AG10803 (cell line): Measurements from ENCODE around the gene SLITRK6.
"Not testable (repeated sequence)": the region's sequence is repeated elsewhere in the genome, so short reads cannot be mapped to it uniquely, and the experiment has no call there.

Source experiments
- DNase-seq: peaks from one replicate; pipeline ENCODE4 v3.0.0; 2010; ENCODE audit warnings: low read depth
- H3K4me3 ChIP-seq: 2 replicates; pipeline ENCODE4 v1.5.1; 2011; ENCODE audit warnings: mild to moderate bottlenecking, low read length, control low read depth
- TF ChIP-seq, protein P1 (sequence below): conservative IDR thresholded peaks from 2 replicates; pipeline ENCODE4 v1.5.1; 2011; ENCODE audit warnings: mild to moderate bottlenecking, low read length, control low read depth, inconsistent platforms

The SLITRK6 gene

GRCh38 chr13:85797311-85797710 is 1.9 kb downstream of the SLITRK6 start:
- TF ChIP-seq, protein P1, sequence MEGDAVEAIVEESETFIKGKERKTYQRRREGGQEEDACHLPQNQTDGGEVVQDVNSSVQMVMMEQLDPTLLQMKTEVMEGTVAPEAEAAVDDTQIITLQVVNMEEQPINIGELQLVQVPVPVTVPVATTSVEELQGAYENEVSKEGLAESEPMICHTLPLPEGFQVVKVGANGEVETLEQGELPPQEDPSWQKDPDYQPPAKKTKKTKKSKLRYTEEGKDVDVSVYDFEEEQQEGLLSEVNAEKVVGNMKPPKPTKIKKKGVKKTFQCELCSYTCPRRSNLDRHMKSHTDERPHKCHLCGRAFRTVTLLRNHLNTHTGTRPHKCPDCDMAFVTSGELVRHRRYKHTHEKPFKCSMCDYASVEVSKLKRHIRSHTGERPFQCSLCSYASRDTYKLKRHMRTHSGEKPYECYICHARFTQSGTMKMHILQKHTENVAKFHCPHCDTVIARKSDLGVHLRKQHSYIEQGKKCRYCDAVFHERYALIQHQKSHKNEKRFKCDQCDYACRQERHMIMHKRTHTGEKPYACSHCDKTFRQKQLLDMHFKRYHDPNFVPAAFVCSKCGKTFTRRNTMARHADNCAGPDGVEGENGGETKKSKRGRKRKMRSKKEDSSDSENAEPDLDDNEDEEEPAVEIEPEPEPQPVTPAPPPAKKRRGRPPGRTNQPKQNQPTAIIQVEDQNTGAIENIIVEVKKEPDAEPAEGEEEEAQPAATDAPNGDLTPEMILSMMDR: no peak
- no peak for DNase-seq
- no peak overlapping the region for H3K4me3 ChIP-seq

DNA sequence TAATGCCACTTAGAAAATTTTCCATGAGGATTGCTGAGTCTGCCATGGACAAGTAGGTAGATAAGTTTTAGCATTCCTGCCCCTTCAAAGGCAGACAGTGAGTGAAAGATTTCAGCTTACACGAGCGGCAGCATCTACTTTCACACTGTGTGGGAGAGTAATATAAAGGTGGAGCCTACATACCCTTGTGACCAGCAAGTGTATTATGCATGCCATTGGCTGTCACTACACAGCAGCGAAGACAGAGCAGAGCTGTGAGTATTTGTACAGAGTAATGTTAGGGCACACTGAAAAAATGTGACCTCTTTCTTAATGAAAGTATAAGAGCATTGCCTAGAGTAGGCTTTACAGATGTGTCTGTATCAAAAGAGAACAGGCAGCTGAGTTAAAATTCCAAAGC is 14.0 kb downstream of the SLITRK6 start:
- H3K4me3 ChIP-seq: no peak overlapping the region
- TF ChIP-seq, protein P1: no peak
- DNase-seq: no peak

GRCh38 chr13:85772367-85772766 is 26.9 kb downstream of the SLITRK6 start:
- DNase-seq: no peak
- no peak overlapping the region for H3K4me3 ChIP-seq
- TF ChIP-seq, protein P1: no peak

GRCh38 chr13:85771856-85772255 is 27.4 kb downstream of the SLITRK6 start:
- no peak overlapping the region for H3K4me3 ChIP-seq
- no peak for DNase-seq
- TF ChIP-seq, protein P1: no peak

GRCh38 chr13:85768946-85769345 is 30.3 kb downstream of the SLITRK6 start:
- DNase-seq: no peak
- TF ChIP-seq, protein P1: no peak
- no peak overlapping the region for H3K4me3 ChIP-seq

- H3K4me3 ChIP-seq: no peak overlapping the region
- no peak for DNase-seq
- TF ChIP-seq, protein P1: no peak
These were observed 44.1 kb downstream of the SLITRK6 start for GRCh38 chr13:85755123-85755522.

DNA sequence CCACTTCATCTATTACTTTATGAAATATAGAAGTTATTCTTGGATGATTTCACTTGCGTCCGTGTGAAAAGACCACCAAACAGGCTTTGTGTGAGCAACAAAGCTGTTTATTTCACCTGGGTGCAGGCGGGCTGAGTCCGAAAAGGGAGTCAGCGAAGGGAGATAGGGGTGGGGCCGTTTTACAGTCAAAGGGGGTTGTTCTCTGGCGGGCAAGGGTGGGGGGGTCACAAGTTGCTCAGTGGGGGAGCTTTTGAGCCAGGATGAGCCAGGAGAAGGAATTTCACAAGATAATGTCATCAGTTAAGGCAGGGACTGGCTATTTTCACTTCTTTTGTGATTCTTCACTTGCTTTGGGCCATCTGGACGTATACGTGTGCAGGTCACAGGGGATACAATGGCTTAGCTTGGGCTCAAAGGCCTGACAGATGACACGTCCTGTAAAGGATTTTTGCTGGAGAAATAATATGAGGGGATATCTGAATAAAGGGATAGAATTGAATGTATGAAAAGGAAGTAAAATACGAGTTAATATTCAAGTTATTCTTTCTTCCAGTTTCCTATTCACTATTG is 55.9 kb downstream of the SLITRK6 start:
- not testable (repeated sequence) for H3K4me3 ChIP-seq, DNase-seq
